Activated T-helper 9 cell treated with anti-CD3 and anti-CD28 coated beads, Interleukin-2, amount 50 U/mL, for 16 hours (primary cell): ENCODE data around the gene PUS1.

ENCODE experiments used
- DNase-seq: peaks from one replicate; pipeline ENCODE4 v3.0.0-alpha.2; 2020; ENCODE audit warnings: low read depth

Gene PUS1

GRCh38 chr12:131902332-131903241 lies 26.5 kb upstream of the PUS1 start:
- DNase-seq = no peak

- DNase-seq = no peak
These were observed 25.5 kb upstream of the PUS1 start for GRCh38 chr12:131903270-131904255.

GRCh38 chr12:131904346-131904745 lies 24.7 kb upstream of the PUS1 start:
- DNase-seq = no peak

GRCh38 chr12:131905081-131905629 lies 23.9 kb upstream of the PUS1 start:
- DNase-seq = no peak

GRCh38 chr12:131905630-131906091 lies 23.4 kb upstream of the PUS1 start:
- DNase-seq = no peak

GRCh38 chr12:131907379-131908091 lies 21.5 kb upstream of the PUS1 start:
- DNase-seq = no peak

GRCh38 chr12:131908092-131909080 lies 20.7 kb upstream of the PUS1 start:
- DNase-seq = no peak

- DNase-seq = no peak
These were observed 19.9 kb upstream of the PUS1 start for GRCh38 chr12:131909081-131909751.

GRCh38 chr12:131909752-131910219 lies 19.3 kb upstream of the PUS1 start:
- no peak for DNase-seq

GRCh38 chr12:131910302-131911027 lies 18.6 kb upstream of the PUS1 start:
- DNase-seq = no peak

GRCh38 chr12:131911028-131911650 lies 17.9 kb upstream of the PUS1 start:
- DNase-seq = no peak

- DNase-seq = no peak
These were observed 17.1 kb upstream of the PUS1 start for GRCh38 chr12:131911851-131912477.

GRCh38 chr12:131912518-131913274 lies 16.4 kb upstream of the PUS1 start:
- no peak for DNase-seq

GRCh38 chr12:131913666-131914065 lies 15.4 kb upstream of the PUS1 start:
- no peak for DNase-seq

GRCh38 chr12:131914179-131914702 lies 14.8 kb upstream of the PUS1 start:
- DNase-seq = no peak

GRCh38 chr12:131915000-131915689 lies 13.9 kb upstream of the PUS1 start:
- DNase-seq = no peak
